ENCODE data around the gene PYHIN1. TPM values are rescaled to one million over a fixed set of nuclear protein-coding genes. Genes with fewer than 3 reads are reported as not detected.

Gene PYHIN1
- total RNA-seq, 2 donors from 2014 or later = not detected

DNA sequence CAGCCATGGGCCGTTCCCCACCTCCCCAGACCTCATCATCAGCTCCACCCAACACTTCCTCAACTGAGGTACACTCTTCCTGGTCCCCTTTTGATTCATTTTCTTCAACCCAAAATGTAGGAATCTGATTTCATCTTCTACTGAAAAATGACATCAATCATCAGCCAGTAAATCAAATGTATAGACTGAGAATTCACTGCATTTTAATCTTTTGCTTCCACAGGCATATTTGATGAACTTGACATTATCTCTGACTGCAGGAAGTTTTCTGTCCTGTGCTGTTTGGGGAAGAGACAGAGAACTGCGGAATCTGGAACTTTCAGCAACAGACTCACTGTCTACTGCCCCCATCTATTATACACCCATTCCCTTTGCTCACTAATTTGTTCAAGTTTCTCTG is 7.8 kb downstream of the PYHIN1 start:
- H3K4me3 Mint-ChIP-seq = no peak overlapping the region
- H3K27me3 Mint-ChIP-seq (ENCODE audit: insufficient read depth) = peaks cover 7% of the 10 kb centered on the region
- TF ChIP-seq, protein P1, sequence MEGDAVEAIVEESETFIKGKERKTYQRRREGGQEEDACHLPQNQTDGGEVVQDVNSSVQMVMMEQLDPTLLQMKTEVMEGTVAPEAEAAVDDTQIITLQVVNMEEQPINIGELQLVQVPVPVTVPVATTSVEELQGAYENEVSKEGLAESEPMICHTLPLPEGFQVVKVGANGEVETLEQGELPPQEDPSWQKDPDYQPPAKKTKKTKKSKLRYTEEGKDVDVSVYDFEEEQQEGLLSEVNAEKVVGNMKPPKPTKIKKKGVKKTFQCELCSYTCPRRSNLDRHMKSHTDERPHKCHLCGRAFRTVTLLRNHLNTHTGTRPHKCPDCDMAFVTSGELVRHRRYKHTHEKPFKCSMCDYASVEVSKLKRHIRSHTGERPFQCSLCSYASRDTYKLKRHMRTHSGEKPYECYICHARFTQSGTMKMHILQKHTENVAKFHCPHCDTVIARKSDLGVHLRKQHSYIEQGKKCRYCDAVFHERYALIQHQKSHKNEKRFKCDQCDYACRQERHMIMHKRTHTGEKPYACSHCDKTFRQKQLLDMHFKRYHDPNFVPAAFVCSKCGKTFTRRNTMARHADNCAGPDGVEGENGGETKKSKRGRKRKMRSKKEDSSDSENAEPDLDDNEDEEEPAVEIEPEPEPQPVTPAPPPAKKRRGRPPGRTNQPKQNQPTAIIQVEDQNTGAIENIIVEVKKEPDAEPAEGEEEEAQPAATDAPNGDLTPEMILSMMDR (conservative IDR thresholded peaks at IDR 0.05) = no peak
- no peak for DNase-seq
- H3K9me3 ChIP-seq (ENCODE audit: control insufficient read depth, low read length) = no peaks in the 10 kb centered on the region
- no peak overlapping the region for H3K27ac Mint-ChIP-seq
- no peaks in the 10 kb centered on the region for H3K9me3 Mint-ChIP-seq
- H3K36me3 ChIP-seq (ENCODE audit: control insufficient read depth, insufficient read depth, low read length) = no peaks in the 10 kb centered on the region
- H3K27ac ChIP-seq (ENCODE audit: low read depth, low read length) = no peak overlapping the region
- H3K36me3 Mint-ChIP-seq (ENCODE audit: low read depth) = no peaks in the 10 kb centered on the region
- H3K4me1 Mint-ChIP-seq = no peaks in the 10 kb centered on the region
- 93 to 96% methylated on average over 2 of the region's 2 CpGs for WGBS, 2 experiments (ENCODE audit: insufficient coverage in 1 of 2, insufficient read length in 1 of 2)
- no peak overlapping the region for H3K9ac ChIP-seq (ENCODE audit: extremely low read depth, low read length, poor library complexity, severe bottlenecking)
- no peaks in the 10 kb centered on the region for H3K4me1 ChIP-seq (ENCODE audit: control insufficient read depth, insufficient read depth, low read length)
- H3K4me3 ChIP-seq (ENCODE audit: low read length) = no peak overlapping the region
- H3K27me3 ChIP-seq (ENCODE audit: control insufficient read depth, insufficient read depth, low read length, poor library complexity, severe bottlenecking) = no peaks in the 10 kb centered on the region

DNA sequence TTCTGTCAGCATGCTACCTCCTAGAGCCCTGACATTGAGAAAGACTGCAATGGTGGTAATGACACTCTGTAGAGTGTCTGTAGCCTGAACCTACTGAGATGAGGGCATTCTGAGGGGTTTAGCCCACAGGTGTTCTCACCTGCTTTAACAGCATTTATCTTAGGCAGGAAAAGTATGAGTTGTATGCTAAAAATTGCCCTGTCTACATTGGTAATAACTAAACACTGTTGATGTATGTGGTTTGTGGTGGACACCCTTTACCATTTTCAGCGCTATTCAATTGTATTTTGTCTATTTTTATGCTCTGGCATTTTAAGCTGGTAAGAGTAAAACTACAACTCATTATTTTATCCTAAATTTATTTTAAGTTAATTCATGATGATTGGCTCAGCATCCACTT is 10.0 kb downstream of the PYHIN1 start:
- no peak overlapping the region for H3K27ac ChIP-seq (ENCODE audit: low read depth, low read length)
- H3K27me3 Mint-ChIP-seq (ENCODE audit: insufficient read depth) = peaks cover 11% of the 10 kb centered on the region
- DNase-seq = no peak
- H3K9me3 Mint-ChIP-seq = peaks cover 13% of the 10 kb centered on the region
- H3K36me3 Mint-ChIP-seq (ENCODE audit: low read depth) = no peaks in the 10 kb centered on the region
- no peaks in the 10 kb centered on the region for H3K27me3 ChIP-seq (ENCODE audit: control insufficient read depth, insufficient read depth, low read length, poor library complexity, severe bottlenecking)
- H3K27ac Mint-ChIP-seq = no peak overlapping the region
- peaks cover 14% of the 10 kb centered on the region for H3K9me3 ChIP-seq (ENCODE audit: control insufficient read depth, low read length)
- no peak overlapping the region for H3K4me3 ChIP-seq (ENCODE audit: low read length)
- WGBS, 2 experiments (ENCODE audit: insufficient coverage in 1 of 2, insufficient read length in 1 of 2) = 100% methylated on average over 1 of the region's 1 CpG; no CpG with 5 or more reads in 1 of the 2 experiments
- no peaks in the 10 kb centered on the region for H3K4me1 ChIP-seq (ENCODE audit: control insufficient read depth, insufficient read depth, low read length)
- TF ChIP-seq, protein P1 (conservative IDR thresholded peaks at IDR 0.05) = no peak
- H3K4me1 Mint-ChIP-seq = no peaks in the 10 kb centered on the region
- no peaks in the 10 kb centered on the region for H3K36me3 ChIP-seq (ENCODE audit: control insufficient read depth, insufficient read depth, low read length)
- no peak overlapping the region for H3K9ac ChIP-seq (ENCODE audit: extremely low read depth, low read length, poor library complexity, severe bottlenecking)
- no peak overlapping the region for H3K4me3 Mint-ChIP-seq

DNA sequence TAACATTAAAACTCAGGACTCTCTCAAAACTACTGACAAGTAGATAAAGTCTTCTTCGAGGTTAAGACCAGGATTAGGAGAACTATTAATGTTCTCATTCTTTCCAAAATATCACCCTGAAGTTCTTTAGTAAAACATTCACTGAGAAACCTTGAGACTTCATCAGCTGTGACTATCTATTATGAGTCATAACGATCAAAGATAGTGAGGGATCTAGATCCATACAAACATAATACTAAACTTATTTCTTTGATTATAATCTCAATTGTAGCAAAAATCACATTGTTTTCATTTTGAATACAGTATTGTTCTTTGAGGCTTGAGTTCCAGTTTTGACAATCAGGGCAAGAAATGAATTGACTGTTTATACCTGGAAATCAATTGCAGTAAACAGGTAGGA is 11.1 kb downstream of the PYHIN1 start:
- Mint-ChIP-seq H3K36me3 (ENCODE audit: low read depth) (no peaks in the 10 kb centered on the region), H3K4me3 (no peak overlapping the region), H3K27ac (no peak overlapping the region), H3K9me3 (peaks cover 23% of the 10 kb centered on the region), H3K27me3 (ENCODE audit: insufficient read depth) (peaks cover 13% of the 10 kb centered on the region), H3K4me1 (no peaks in the 10 kb centered on the region)
- TF ChIP-seq, protein P1 (conservative IDR thresholded peaks at IDR 0.05) = no peak
- Histone ChIP-seq H3K9ac (ENCODE audit: extremely low read depth, low read length, poor library complexity, severe bottlenecking) (no peak overlapping the region), H3K36me3 (ENCODE audit: control insufficient read depth, insufficient read depth, low read length) (no peaks in the 10 kb centered on the region), H3K27me3 (ENCODE audit: control insufficient read depth, insufficient read depth, low read length, poor library complexity, severe bottlenecking) (no peaks in the 10 kb centered on the region), H3K9me3 (ENCODE audit: control insufficient read depth, low read length) (peaks cover 25% of the 10 kb centered on the region), H3K27ac (ENCODE audit: low read depth, low read length) (no peak overlapping the region), H3K4me3 (ENCODE audit: low read length) (no peak overlapping the region), H3K4me1 (ENCODE audit: control insufficient read depth, insufficient read depth, low read length) (no peaks in the 10 kb centered on the region)
- WGBS, 2 experiments (ENCODE audit: insufficient coverage in 1 of 2, insufficient read length in 1 of 2) = 88 to 92% methylated on average over 2 of the region's 2 CpGs
- DNase-seq = no peak

Data from endodermal cell (in vitro differentiated cells).